A549 (cell line): ENCODE measurements around the gene ARFGEF3. TPM values are rescaled to one million over a fixed set of nuclear protein-coding genes. Genes with fewer than 3 reads are reported as not detected.

Experiments
- ATAC-seq, 2 experiments: fragments of 200-7000 bp in 1 of 2; fragments of >200 bp in 1 of 2; cut with Nextera tagmentation in 1 of 2; cut with Tn5 transposase in 1 of 2; 3 replicates each; pipeline versions ENCODE4 v1.8.0 to v1.9.1; 2018 to 2020; ENCODE audit warnings: mild to moderate bottlenecking in 1 of 2, moderate library complexity in 1 of 2
- CTCF ChIA-PET: fragments of 300-600 bp; sonication (Branson Sonifier 250); formaldehyde crosslinking; extraction: SDS; loops from one replicate; lab custom pipeline; 2021; ENCODE audit warnings: antibody characterized with exemption, inconsistent platforms; lab: Yijun Ruan, JAX
- POLR2A ChIA-PET: fragments of 350-600 bp; formaldehyde crosslinking; extraction: SDS; loops from one replicate; lab custom pipeline; 2021; ENCODE audit warnings: antibody characterized with exemption, inconsistent platforms; lab: Yijun Ruan, JAX
- DNase-seq, 2 experiments: peaks; one replicate each; pipeline versions ENCODE4 v3.0.0 to v3.0.0-alpha.2; 2011 to 2016; ENCODE audit warnings: low read depth in 1 of 2, low spot score in 1 of 2
- FAIRE-seq: peaks from 2 replicates; lab custom pipeline; 2011; peaks lifted over from hg19 to GRCh38; lab: Jason Lieb, UNC
- H3K27ac ChIP-seq, 2 experiments: fragments of >200 bp; sonication (Bioruptor Twin); formaldehyde crosslinking; 3 replicates each; pipeline ENCODE4 v1.5.1; 2016 to 2017
- H3K4me1 ChIP-seq: fragments of >200 bp; sonication (Bioruptor Twin); formaldehyde crosslinking; 3 replicates; pipeline ENCODE4 v1.6.1; 2016
- H3K4me2 ChIP-seq: fragments of >200 bp; sonication (Bioruptor Twin); formaldehyde crosslinking; 3 replicates; pipeline ENCODE4 v1.6.1; 2016
- H3K4me3 ChIP-seq: fragments of >200 bp; sonication (Bioruptor Twin); formaldehyde crosslinking; 3 replicates; pipeline ENCODE4 v1.5.1; 2016
- H3K9me3 ChIP-seq: fragments of >200 bp; sonication (Bioruptor Twin); formaldehyde crosslinking; 3 replicates; pipeline ENCODE4 v1.6.1; 2016
- CHD2 ChIP-seq: fragments of 150-350 bp; IDR thresholded peaks from 2 replicates; pipeline ENCODE4 v1.6.1; 2014; ENCODE audit warnings: low read length; ENCODE audit not compliant: partially characterized antibody
- CTCF ChIP-seq: fragments of >200 bp; sonication (Bioruptor Twin); formaldehyde crosslinking; IDR thresholded peaks from 3 replicates; pipeline ENCODE4 v1.5.1; 2016
- EHF ChIP-seq: fragments of 250-450 bp; sonication (Bioruptor Pico); IDR thresholded peaks from 2 replicates; pipeline ENCODE4 v1.5.0; 2020; ENCODE audit warnings: mild to moderate bottlenecking
- ESRRA ChIP-seq: fragments of 150-350 bp; IDR thresholded peaks from 2 replicates; pipeline ENCODE4 v1.6.1; 2014; ENCODE audit warnings: mild to moderate bottlenecking, low read length, borderline replicate concordance
- FOXS1 ChIP-seq: fragments of 250-450 bp; sonication (Bioruptor Pico); IDR thresholded peaks from 2 replicates; pipeline ENCODE4 v1.5.0; 2020; ENCODE audit warnings: mild to moderate bottlenecking, moderate library complexity
- HOXB5 ChIP-seq: fragments of 250-450 bp; sonication (Bioruptor Pico); IDR thresholded peaks from 2 replicates; pipeline ENCODE4 v1.5.0; 2020; ENCODE audit warnings: mild to moderate bottlenecking, moderate library complexity
- JUN ChIP-seq, 2 experiments: fragments of >200 bp; sonication (Bioruptor Twin); formaldehyde crosslinking; IDR thresholded peaks; 2 replicates in 1 of 2; 3 replicates in 1 of 2; pipeline ENCODE4 v1.6.1; 2016 to 2017
- JUNB ChIP-seq: fragments of >200 bp; sonication (Bioruptor Twin); formaldehyde crosslinking; IDR thresholded peaks from 2 replicates; pipeline ENCODE4 v1.6.1; 2016
- MAFK ChIP-seq: fragments of 450-650 bp; IDR thresholded peaks from 2 replicates; pipeline ENCODE4 v1.6.1; 2014; ENCODE audit not compliant: partially characterized antibody
- MAZ ChIP-seq: fragments of 150-350 bp; IDR thresholded peaks from 2 replicates; pipeline ENCODE4 v1.6.1; 2014; ENCODE audit warnings: antibody characterized with exemption, low read depth, low read length, borderline replicate concordance
- MYC ChIP-seq: IDR thresholded peaks from 2 replicates; pipeline ENCODE4 v1.6.1; 2012; ENCODE audit warnings: mild to moderate bottlenecking, inconsistent platforms, low read length, improper control_type of control experiment, borderline replicate concordance
- PHF8 ChIP-seq: fragments of 200-600 bp; sonication (generic); IDR thresholded peaks from 2 replicates; pipeline ENCODE4 v1.6.1; 2016; ENCODE audit warnings: low read depth, mild to moderate bottlenecking, antibody characterized with exemption, moderate library complexity, borderline replicate concordance
- POLR2A ChIP-seq: IDR thresholded peaks from 2 replicates; pipeline ENCODE4 v1.6.1; 2012; ENCODE audit warnings: mild to moderate bottlenecking, low read length
- RARB ChIP-seq: fragments of 250-450 bp; sonication (Bioruptor Pico); IDR thresholded peaks from 2 replicates; pipeline ENCODE4 v1.8.0; 2021; ENCODE audit warnings: mild to moderate bottlenecking, moderate library complexity
- REST ChIP-seq: fragments of 200-600 bp; sonication (generic); IDR thresholded peaks from 2 replicates; pipeline ENCODE4 v1.6.1; 2016; ENCODE audit warnings: antibody characterized with exemption, mild to moderate bottlenecking, moderate library complexity
- RFX5 ChIP-seq: fragments of 450-650 bp; IDR thresholded peaks from 2 replicates; pipeline ENCODE4 v1.7.1; 2014; ENCODE audit warnings: antibody characterized with exemption, mild to moderate bottlenecking, moderate library complexity
- SMC3 ChIP-seq: fragments of >200 bp; sonication (Bioruptor Twin); formaldehyde crosslinking; IDR thresholded peaks from 3 replicates; pipeline ENCODE4 v1.6.1; 2018; ENCODE audit warnings: inconsistent platforms
- SREBF2 ChIP-seq: fragments of 450-650 bp; IDR thresholded peaks from 2 replicates; pipeline ENCODE4 v1.6.1; 2014; ENCODE audit warnings: mild to moderate bottlenecking, moderate library complexity
- TFCP2L1 ChIP-seq: fragments of 250-450 bp; sonication (Bioruptor Pico); IDR thresholded peaks from 2 replicates; pipeline ENCODE4 v1.5.0; 2021; ENCODE audit warnings: mild to moderate bottlenecking
- TP53 ChIP-seq: fragments of 250-450 bp; sonication (Bioruptor Pico); IDR thresholded peaks from 2 replicates; pipeline ENCODE4 v1.5.0; 2021; ENCODE audit warnings: mild to moderate bottlenecking, moderate library complexity
- ZFP36 ChIP-seq: fragments of 450-650 bp; IDR thresholded peaks from 2 replicates; pipeline ENCODE4 v1.6.1; 2014; ENCODE audit warnings: borderline replicate concordance; ENCODE audit not compliant: partially characterized antibody
- ZNF302 ChIP-seq: fragments of 250-450 bp; sonication (Bioruptor Pico); IDR thresholded peaks from 2 replicates; pipeline ENCODE4 v1.9.0; 2021; ENCODE audit warnings: inconsistent platforms, mild to moderate bottlenecking, moderate library complexity
- ZSCAN20 ChIP-seq: fragments of 250-450 bp; sonication (Bioruptor Pico); IDR thresholded peaks from 2 replicates; pipeline ENCODE4 v1.8.0; 2022; ENCODE audit warnings: mild to moderate bottlenecking, moderate library complexity
- WGBS: methylation state at CpG from one replicate; pipeline ENCODE4 v1.1.6; 2017; ENCODE audit errors: missing lambda C conversion rate; 5-methylcytosine and 5-hydroxymethylcytosine counted together
- polyA plus RNA-seq, 4 experiments: library from polyadenylated mRNA; depleted of rRNA in 3 of 4; stranded (reverse); fragments of >200 nt; fragmentation: RNase III in 1 of 4; extraction: RNeasy Plus Mini Kit Qiagen cat#74134 plus additional on column Dnase treatment in 1 of 4; gene quantifications; 2 replicates in 3 of 4; 3 replicates in 1 of 4; pipeline ENCODE4 v1.2.3, GENCODE V29; 2011 to 2017
- TF ChIP-seq, protein P1 (sequence below): IDR thresholded peaks from 2 replicates; pipeline ENCODE4 v1.6.1; 2012
- TF ChIP-seq, protein P2 (sequence below): IDR thresholded peaks from 2 replicates; pipeline ENCODE4 v1.6.1; 2012
- TF ChIP-seq, protein P3 (sequence below): fragments of 150-350 bp; IDR thresholded peaks from 2 replicates; pipeline ENCODE4 v1.6.1; 2014; ENCODE audit warnings: low read depth, mild to moderate bottlenecking, low read length

ARFGEF3 gene
- polyA plus RNA-seq, 2 of the 4 experiments (the other 2 are of a cell fraction): 0.15 to 0.83 TPM

DNA sequence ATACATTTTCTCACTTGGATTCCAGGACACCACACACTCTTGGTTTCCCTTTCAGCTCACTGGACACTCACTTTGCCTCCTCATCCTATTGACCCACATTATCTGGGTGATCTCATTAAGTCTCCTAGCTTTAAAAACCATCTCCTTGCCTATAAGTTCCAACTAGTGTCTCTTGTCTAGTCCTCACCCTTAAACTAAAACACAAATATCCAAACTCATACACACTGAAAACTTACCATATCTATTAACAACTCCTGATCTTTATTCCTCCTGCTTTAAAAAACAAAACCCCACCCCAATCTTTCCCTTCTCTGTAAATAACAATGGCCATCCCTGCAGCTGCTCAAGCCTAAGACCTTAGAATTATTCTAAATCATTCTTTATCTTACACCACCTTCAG is 212.5 kb downstream of the ARFGEF3 start:
- ChIA-PET CTCF (interaction anchor here (0.6 kb wide), 1 partner anchor 11 kb away, joined by 3 read pairs; no protein-coding TSS in a partner anchor), POLR2A (no interaction called here)
- FAIRE-seq: no peak
- DNase-seq: no peak
- H3K4me3 ChIP-seq: no peak overlapping the region
- no peak overlapping the region for H3K27ac ChIP-seq
- no peak for ATAC-seq
- TF ChIP-seq RARB (CRISPR knock-in tag): no peak
- TF ChIP-seq TFCP2L1: no peak
- TF ChIP-seq, protein P1, sequence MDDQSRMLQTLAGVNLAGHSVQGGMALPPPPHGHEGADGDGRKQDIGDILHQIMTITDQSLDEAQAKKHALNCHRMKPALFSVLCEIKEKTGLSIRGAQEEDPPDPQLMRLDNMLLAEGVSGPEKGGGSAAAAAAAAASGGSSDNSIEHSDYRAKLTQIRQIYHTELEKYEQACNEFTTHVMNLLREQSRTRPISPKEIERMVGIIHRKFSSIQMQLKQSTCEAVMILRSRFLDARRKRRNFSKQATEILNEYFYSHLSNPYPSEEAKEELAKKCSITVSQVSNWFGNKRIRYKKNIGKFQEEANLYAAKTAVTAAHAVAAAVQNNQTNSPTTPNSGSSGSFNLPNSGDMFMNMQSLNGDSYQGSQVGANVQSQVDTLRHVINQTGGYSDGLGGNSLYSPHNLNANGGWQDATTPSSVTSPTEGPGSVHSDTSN: no peak
- TF ChIP-seq SMC3: no peak
- no peak for TF ChIP-seq REST
- no peak for TF ChIP-seq MAZ
- TF ChIP-seq TP53: no peak
- TF ChIP-seq CHD2: no peak
- no peak for TF ChIP-seq FOXS1 (CRISPR knock-in tag)
- no peak for TF ChIP-seq ZFP36
- TF ChIP-seq EHF (CRISPR knock-in tag): no peak
- no peak for TF ChIP-seq MAFK
- no peaks in the 10 kb centered on the region for H3K9me3 ChIP-seq
- no peak overlapping the region for H3K4me2 ChIP-seq
- H3K4me1 ChIP-seq: peaks cover 22% of the 10 kb centered on the region

GRCh38 chr6:138374815-138375214 is 213.1 kb downstream of the ARFGEF3 start:
- WGBS: 81% methylated on average over 1 of the region's 2 CpGs
- ChIA-PET POLR2A (no interaction called here), CTCF (no interaction called here)
- FAIRE-seq (no peak), DNase-seq (no peak), ATAC-seq (no peak)
- H3K27ac ChIP-seq: no peak overlapping the region
- H3K9me3 ChIP-seq: no peaks in the 10 kb centered on the region
- H3K4me2 ChIP-seq: no peak overlapping the region
- TF ChIP-seq ZSCAN20 (CRISPR knock-in tag) (no peak), FOXS1 (CRISPR knock-in tag) (no peak), CHD2 (no peak), MYC (no peak), SREBF2 (no peak), PHF8 (no peak)
- no peak overlapping the region for H3K4me3 ChIP-seq
- H3K4me1 ChIP-seq: peaks cover 22% of the 10 kb centered on the region

GRCh38 chr6:138377042-138377441 is 215.3 kb downstream of the ARFGEF3 start:
- POLR2A ChIA-PET: interaction anchor here (0.7 kb wide), 1 partner anchor 216 kb away, joined by 3 read pairs; no protein-coding TSS in a partner anchor

More at GRCh38 chr6:138377042-138377441, 215.3 kb downstream of the ARFGEF3 start:
- Histone ChIP-seq H3K4me2 (no peak overlapping the region), H3K4me1 (peaks cover 8% of the 10 kb centered on the region), H3K9me3 (no peaks in the 10 kb centered on the region), H3K27ac (no peak overlapping the region), H3K4me3 (no peak overlapping the region)
- ATAC-seq (no peak), DNase-seq (no peak), FAIRE-seq (no peak)
- TF ChIP-seq, protein P2, sequence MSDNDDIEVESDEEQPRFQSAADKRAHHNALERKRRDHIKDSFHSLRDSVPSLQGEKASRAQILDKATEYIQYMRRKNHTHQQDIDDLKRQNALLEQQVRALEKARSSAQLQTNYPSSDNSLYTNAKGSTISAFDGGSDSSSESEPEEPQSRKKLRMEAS: no peak
- TF ChIP-seq ESRRA (no peak), RFX5 (no peak), POLR2A (no peak), JUN (IDR thresholded peaks at IDR 0.05) (no peak), ZSCAN20 (CRISPR knock-in tag) (no peak), MAZ (no peak), ZNF302 (CRISPR knock-in tag) (no peak), HOXB5 (CRISPR knock-in tag) (no peak), JUNB (no peak), CTCF (no peak), FOXS1 (CRISPR knock-in tag) (no peak), EHF (CRISPR knock-in tag) (no peak)
- TF ChIP-seq, protein P3, sequence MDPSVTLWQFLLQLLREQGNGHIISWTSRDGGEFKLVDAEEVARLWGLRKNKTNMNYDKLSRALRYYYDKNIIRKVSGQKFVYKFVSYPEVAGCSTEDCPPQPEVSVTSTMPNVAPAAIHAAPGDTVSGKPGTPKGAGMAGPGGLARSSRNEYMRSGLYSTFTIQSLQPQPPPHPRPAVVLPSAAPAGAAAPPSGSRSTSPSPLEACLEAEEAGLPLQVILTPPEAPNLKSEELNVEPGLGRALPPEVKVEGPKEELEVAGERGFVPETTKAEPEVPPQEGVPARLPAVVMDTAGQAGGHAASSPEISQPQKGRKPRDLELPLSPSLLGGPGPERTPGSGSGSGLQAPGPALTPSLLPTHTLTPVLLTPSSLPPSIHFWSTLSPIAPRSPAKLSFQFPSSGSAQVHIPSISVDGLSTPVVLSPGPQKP: no peak
- CTCF ChIA-PET: interaction anchor here (0.6 to 1.1 kb wide), 2 partner anchors 26 to 72 kb away, joined by 3 to 4 read pairs; no protein-coding TSS in a partner anchor
